Stimulated activated CD8-positive, alpha-beta memory T cell treated with anti-CD3 and anti-CD28 coated beads, Interleukin-2, amount 100 ng/mL, for 48 hours (primary cell): Measurements from ENCODE around the gene MTHFD2.
"Not testable (repeated sequence)": the region's sequence is repeated elsewhere in the genome, so short reads cannot be mapped to it uniquely, and the experiment has no call there.

Source experiments
- DNase-seq, 2 donors: peaks; one replicate each; pipeline ENCODE4 v3.0.0-alpha.2; 2020; ENCODE audit warnings: low read depth in 2 of 2

Gene MTHFD2

DNA sequence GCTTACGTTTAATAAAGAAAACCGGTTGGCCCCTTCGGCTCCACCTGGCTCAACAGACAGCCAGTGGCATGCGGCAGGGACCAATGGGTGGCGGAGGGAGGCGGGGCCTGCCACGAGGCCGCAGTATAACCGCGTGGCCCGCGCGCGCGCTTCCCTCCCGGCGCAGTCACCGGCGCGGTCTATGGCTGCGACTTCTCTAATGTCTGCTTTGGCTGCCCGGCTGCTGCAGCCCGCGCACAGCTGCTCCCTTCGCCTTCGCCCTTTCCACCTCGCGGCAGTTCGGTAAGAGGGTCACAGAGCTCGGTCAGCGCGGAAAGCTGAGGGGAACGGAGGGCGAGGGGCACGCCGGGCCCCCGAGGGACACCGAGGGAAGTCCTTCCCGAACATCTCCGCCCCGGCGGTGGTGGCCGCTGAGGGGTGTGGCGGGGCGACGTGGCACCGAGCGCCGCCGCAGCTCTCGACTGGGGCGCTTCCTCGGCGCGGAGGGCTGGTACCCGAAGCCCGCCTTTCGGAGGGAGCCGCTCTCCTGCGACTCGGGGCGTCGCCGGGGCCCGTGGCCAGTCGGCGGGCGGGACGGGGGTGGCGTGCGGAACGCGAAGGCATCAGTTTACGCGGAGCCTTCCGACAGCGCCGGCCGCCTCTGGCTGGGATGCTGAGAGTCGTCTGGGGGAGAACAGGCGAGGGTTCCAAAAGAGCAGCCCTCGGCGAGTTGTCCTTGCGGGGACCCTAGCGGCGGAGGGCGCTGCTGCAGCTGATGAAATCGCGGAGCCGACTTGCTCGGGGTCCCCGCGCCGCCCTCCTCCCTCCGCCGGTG is at the start of gene MTHFD2:
Gene MTHFD2 (plus strand): TSS at position 155 of the 814 bp plus-strand sequence. CDS start 27 bp downstream, at position 182.
- peak; percentile 88 to 90 for DNase-seq

DNA sequence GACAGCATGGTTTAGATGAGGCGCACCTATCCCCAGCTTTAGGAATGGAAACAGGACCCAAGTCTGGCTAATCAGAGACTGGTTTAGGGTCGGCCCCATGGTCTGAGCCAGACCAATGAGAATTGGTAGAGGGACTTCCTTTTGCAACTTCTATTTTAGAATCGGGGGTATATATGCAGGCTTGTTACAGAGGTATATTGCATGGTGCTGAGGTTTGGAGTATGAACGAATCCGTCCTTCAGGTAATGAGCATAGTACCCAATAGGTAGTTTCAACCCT is 49.2 kb upstream of the MTHFD2 start:
- DNase-seq: no peak

DNA sequence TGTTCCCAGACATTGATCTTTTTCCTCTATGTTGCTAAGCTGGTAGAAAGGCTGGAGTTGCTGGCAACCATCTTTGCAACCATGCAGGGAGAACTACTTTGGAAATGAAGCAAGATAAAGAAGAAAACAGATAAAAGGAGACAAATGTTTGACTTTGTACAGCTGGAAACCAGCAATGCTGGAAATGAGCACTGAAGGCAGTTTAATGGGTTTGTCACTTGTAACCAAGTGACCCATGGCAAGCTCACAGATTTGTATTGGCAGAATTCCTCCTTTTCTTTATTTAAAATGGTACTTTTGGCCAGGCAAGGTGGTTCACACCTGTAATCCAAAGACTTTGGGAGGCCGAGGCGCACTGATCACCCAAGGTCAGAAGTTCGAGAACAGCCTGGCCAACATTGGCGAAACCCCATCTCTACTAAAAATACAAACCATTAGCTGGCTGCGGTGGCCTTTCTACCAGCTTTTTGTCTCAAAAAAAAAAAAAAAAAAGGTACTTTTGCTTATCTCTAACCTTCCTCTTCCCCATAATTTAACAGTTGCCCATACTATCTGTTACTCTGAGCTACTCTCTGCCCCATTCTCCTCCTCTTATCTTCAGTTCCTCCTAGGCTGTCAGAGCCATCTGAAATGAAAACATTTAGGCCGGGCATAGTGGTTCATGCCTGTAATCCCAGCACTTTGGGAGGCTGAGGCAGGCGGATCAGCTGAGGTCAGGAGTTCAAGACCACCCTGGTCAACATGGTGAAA is 48.7 kb upstream of the MTHFD2 start:
- DNase-seq: no peak

DNA sequence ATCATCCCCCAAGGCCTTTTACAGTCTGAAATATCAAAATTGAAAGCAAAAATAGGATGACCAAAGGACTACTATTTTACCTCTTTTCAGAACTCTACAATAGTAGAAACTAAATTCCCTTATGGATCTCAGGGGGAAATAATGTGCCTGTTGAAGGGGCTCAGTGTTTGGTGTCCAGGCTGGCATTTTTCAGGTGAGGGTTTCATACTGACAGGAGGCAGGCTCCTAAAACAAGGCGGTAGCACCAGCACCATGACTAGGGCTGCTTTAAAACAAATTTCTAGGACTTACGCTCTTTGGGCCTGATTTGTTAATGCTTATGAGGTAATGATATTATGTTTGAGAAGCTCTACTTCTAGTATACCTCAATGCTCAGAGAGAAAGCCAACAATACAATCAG is 45.5 kb upstream of the MTHFD2 start:
- DNase-seq: no peak

- DNase-seq: no peak
Measured at GRCh38 chr2:74155830-74156229, 42.6 kb upstream of the MTHFD2 start.

- DNase-seq: no peak
Measured at GRCh38 chr2:74162951-74163350, 35.5 kb upstream of the MTHFD2 start.

- DNase-seq: no peak
Measured at GRCh38 chr2:74164761-74165160, 33.7 kb upstream of the MTHFD2 start.

DNA sequence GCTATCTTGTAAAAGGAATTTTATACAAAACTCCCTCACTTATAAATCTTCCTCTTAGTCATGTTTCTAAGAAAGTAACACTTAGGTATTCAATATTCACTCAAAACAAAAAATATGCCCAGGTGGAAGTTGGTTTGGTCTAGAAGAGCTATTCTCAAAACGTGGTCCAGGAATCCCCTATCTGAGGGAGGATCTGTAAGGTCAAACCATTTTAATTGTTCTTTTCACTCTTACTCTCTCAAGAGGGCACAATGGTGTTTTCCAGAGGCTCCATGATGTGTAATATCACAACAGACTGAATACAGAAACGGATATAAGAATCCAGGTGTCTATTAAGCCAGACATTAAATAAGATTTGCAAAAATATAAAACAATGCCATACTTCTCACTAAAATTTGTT is 29.7 kb upstream of the MTHFD2 start:
- no peak for DNase-seq

DNA sequence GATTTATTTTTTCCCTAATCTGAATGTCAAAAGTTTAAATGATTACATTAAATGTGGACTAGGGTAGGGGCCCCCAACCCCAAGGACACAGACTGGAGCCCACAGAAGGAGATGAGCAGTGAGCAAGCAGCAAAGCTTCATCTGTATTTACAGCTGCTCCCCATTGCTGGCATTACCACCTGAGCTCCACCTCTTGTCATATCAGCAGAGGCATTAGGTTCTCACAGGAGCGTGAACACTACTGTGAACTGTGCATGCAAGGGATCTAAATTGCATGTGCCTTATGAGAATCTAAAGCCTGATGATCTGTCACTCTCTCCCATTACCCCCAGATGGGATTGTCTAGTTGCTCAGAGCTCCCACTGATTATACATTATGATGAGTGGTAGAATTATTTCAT is 23.5 kb upstream of the MTHFD2 start:
- no peak for DNase-seq

DNA sequence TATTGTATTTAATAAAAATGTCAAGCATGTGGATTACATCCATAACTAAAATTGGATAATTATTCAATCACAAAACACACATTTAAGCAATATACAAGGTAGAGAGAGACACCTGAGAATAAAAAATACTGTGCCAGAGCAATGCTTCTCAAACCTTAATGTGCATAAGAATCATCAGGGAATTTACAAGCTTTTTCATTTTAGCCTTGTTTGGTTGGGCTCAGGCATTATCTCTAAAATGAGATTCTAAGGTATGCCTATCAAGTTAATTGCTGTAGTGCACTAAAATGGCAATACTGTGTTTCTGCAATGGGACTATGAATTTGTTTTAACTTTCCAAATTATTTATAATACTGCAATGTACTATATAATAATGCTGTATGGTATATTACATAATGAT is 20.7 kb upstream of the MTHFD2 start:
- no peak for DNase-seq

DNA sequence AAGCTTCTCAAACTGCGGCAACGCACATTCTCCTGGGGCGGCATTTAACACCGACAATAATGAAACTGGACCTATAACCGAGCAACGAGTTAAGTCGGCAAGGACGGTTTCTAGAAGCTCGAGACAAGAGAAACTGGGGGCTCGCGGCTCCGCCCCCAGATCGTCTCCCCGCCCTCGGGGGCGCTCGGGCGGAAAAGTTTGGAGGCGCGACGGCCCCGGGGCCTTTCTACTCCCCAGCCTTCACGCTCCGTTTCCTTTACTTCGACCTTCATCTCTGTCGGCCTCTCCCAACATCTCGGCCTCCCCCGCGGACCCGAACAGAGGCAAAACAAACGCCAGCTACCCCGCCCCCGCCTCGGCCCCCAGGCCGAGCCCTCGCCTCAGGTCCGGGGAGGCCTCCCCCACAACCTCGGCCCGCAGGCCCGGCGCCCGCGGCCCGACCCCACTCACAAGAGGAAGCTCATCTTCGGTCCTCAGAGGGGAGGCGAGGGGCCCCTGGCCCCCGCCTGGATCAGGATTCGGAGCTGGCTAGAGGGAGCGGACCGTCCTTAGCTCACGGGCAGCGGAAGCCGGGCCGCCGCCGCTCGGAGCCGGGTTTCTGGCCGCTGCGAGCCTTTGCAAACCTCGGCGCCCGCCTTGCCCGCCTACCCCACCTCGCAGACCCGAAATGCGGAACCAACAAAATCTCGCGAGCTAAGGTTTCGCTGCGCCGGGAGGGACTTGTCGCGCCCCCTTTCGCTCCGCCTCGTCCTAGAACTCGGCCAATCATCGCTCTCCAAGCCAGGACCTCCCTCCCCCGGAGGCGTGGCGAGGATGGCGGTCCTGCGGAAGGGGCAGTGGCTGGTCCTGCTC is 20.0 kb upstream of the MTHFD2 start, which contains the start of gene MOB1A:
Gene MOB1A (minus strand): TSS at position 669 of the 852 bp plus-strand sequence. CDS start 205 bp downstream, at position 464.
- DNase-seq: peak; percentile 96 to 97

GRCh38 chr2:74179063-74179865 is 19.2 kb upstream of the MTHFD2 start:
- no peak for DNase-seq

GRCh38 chr2:74181739-74182138 is 16.7 kb upstream of the MTHFD2 start:
- DNase-seq: no peak

- DNase-seq: no peak
Measured at GRCh38 chr2:74183878-74184277, 14.5 kb upstream of the MTHFD2 start.

- no peak for DNase-seq
Measured at GRCh38 chr2:74186038-74186437, 12.4 kb upstream of the MTHFD2 start.

- not testable (repeated sequence) for DNase-seq
Measured at GRCh38 chr2:74186706-74187105, 11.7 kb upstream of the MTHFD2 start.

DNA sequence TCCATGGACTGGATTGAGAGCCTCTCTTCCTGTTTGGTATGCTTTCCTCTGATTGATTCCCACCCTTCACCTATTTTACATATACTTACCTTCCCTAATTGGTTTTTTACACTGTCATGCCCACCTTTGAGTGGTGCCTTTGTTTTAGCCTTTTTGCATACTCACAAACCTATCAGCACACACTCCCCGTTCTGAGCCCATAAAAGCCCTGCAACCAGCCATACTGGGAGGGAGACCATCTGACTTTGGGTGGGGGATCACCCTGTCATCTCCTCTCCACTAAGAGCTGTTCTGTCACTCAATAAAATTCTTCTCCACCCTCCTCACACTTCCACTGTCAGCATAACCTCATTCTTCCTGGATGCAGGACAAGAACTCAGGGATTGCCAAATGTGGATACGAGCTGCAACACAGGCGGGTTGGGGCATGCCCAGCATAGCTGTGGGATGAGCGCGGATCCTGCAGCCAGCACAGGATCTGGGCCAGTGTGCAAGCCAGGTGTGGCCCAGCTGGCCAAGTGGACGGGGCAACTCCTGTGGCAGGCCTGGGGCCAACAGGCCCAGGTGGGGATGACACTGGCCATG is 10.3 kb upstream of the MTHFD2 start:
- no peak for DNase-seq

- DNase-seq: no peak
Measured at GRCh38 chr2:74188696-74189095, 9.7 kb upstream of the MTHFD2 start.

GRCh38 chr2:74191596-74192380 is 6.6 kb upstream of the MTHFD2 start:
- no peak for DNase-seq

DNA sequence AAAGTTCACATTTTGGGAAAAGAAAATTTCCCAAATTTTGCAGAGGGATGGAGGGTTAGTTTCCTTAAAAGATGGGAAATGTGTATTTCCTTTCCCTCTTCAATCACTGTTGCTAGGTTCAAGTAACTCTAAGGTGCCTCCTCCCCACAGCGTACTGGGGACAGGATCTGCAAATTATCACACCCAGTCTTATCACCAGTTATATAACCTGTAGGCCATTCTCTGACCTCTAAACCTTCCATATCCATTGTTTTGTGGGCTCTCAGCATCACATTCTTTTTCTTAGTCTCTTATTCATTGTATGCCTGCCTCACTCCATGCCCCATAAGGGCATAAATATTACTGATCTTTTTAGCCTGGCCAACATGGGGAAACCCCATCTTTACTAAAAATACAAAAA is 3.6 kb upstream of the MTHFD2 start:
- DNase-seq: no peak
